OCI-LY3 (cell line): ENCODE results near the gene PBRM1.

Experiments used
- H2AFZ ChIP-seq: fragments of 200-600, 300-600 bp; shearing (Covaris generic); 2 replicates; pipeline ENCODE4 v1.6.0; 2014; ENCODE audit warnings: antibody characterized with exemption, low read depth, low read length
- H3K27ac ChIP-seq: fragments of 200-600, 300-600 bp; sonication (generic); 2 replicates; pipeline ENCODE4 v1.5.1; 2014; ENCODE audit warnings: mild to moderate bottlenecking, low read length, moderate library complexity, mixed read lengths
- H3K27me3 ChIP-seq: fragments of 200-600, 300-600 bp; sonication (generic); 2 replicates; pipeline ENCODE4 v1.6.1; 2014; ENCODE audit warnings: low read depth, low read length, mixed read lengths
- H3K36me3 ChIP-seq: fragments of 200-600, 300-600 bp; sonication (generic); replicated peaks from 2 replicates; pipeline ENCODE3; 2014; ENCODE audit warnings: low read depth, low read length, mixed read lengths
- H3K4me1 ChIP-seq: fragments of 300-600, 200-600 bp; sonication (generic); 2 replicates; pipeline ENCODE4 v1.6.1; 2014; ENCODE audit warnings: low read length, mixed read lengths
- H3K4me2 ChIP-seq: fragments of 200-600, 300-600 bp; sonication (generic); 2 replicates; pipeline ENCODE4 v1.6.1; 2014; ENCODE audit warnings: low read length, mixed read lengths
- H3K4me3 ChIP-seq: fragments of 300-600, 200-600 bp; sonication (generic); 2 replicates; pipeline ENCODE4 v1.5.1; 2014; ENCODE audit warnings: antibody characterized with exemption, mild to moderate bottlenecking, low read length, moderate library complexity
- H3K79me2 ChIP-seq: fragments of 300-600, 200-600 bp; shearing (Covaris generic); 2 replicates; pipeline ENCODE4 v1.6.1; 2014; ENCODE audit warnings: mild to moderate bottlenecking, low read length, mixed read lengths
- H3K9ac ChIP-seq: fragments of 300-600, 200-600 bp; shearing (Covaris generic); 2 replicates; pipeline ENCODE4 v1.6.0; 2014; ENCODE audit warnings: mild to moderate bottlenecking, low read length, moderate library complexity
- H3K9me3 ChIP-seq: fragments of 200-600, 300-600 bp; shearing (Covaris generic); 2 replicates; pipeline ENCODE4 v1.6.1; 2014; ENCODE audit warnings: low read length, mixed read lengths; ENCODE audit not compliant: insufficient read depth
- H4K20me1 ChIP-seq: fragments of 200-600, 300-600 bp; sonication (generic); 2 replicates; pipeline ENCODE4 v1.6.1; 2016; ENCODE audit warnings: low read length, mixed read lengths; ENCODE audit not compliant: insufficient read depth
- EZH2phosphoT487 ChIP-seq: fragments of 200-600 bp; shearing (Covaris generic); IDR thresholded peaks from 2 replicates; pipeline ENCODE4 v1.6.1; 2018; ENCODE audit warnings: antibody characterized with exemption, mixed run types, low read depth
- TF ChIP-seq, protein P1 (sequence below): fragments of 200-600, 300-600 bp; sonication (generic); IDR thresholded peaks from 2 replicates; pipeline ENCODE4 v1.5.1; 2014; ENCODE audit warnings: antibody characterized with exemption, low read length, low read depth

Gene PBRM1

GRCh38 chr3:52574056-52574965 is 111.4 kb downstream of the PBRM1 start:
- H3K4me3 ChIP-seq: no peak overlapping the region
- no peaks in the 10 kb centered on the region for H4K20me1 ChIP-seq
- no peak overlapping the region for H3K27ac ChIP-seq
- TF ChIP-seq, protein P1, sequence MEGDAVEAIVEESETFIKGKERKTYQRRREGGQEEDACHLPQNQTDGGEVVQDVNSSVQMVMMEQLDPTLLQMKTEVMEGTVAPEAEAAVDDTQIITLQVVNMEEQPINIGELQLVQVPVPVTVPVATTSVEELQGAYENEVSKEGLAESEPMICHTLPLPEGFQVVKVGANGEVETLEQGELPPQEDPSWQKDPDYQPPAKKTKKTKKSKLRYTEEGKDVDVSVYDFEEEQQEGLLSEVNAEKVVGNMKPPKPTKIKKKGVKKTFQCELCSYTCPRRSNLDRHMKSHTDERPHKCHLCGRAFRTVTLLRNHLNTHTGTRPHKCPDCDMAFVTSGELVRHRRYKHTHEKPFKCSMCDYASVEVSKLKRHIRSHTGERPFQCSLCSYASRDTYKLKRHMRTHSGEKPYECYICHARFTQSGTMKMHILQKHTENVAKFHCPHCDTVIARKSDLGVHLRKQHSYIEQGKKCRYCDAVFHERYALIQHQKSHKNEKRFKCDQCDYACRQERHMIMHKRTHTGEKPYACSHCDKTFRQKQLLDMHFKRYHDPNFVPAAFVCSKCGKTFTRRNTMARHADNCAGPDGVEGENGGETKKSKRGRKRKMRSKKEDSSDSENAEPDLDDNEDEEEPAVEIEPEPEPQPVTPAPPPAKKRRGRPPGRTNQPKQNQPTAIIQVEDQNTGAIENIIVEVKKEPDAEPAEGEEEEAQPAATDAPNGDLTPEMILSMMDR: no peak
- no peak for TF ChIP-seq EZH2phosphoT487
- no peak overlapping the region for H2AFZ ChIP-seq
- H3K36me3 ChIP-seq: peaks cover 50% of the 10 kb centered on the region
- H3K4me2 ChIP-seq: no peak overlapping the region
- no peaks in the 10 kb centered on the region for H3K9me3 ChIP-seq
- H3K27me3 ChIP-seq: no peaks in the 10 kb centered on the region
- no peak overlapping the region for H3K9ac ChIP-seq
- H3K79me2 ChIP-seq: no peaks in the 10 kb centered on the region
- H3K4me1 ChIP-seq: no peaks in the 10 kb centered on the region

DNA sequence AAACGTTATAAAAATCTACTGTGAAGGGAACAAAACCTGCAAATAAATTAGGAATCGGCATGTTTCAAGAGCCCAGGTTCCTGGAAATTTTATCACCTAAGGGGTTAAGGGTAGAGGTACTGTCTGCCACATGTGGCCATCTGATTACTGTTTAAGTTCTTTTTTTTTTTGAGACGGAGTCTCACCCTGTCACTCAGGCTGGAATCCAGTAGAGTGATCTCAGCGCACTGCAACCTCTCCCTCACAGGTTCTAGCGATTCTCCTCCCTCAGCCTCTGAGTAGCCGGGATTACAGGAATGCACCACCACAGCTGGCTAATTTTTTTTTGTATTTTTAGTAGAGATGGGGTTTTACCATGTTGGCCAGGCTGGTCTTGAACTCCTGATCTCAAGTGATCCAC is 113.5 kb downstream of the PBRM1 start:
- Histone ChIP-seq H3K4me3 (no peak overlapping the region), H3K79me2 (no peaks in the 10 kb centered on the region), H3K9ac (no peak overlapping the region), H3K36me3 (peaks cover 32% of the 10 kb centered on the region), H3K9me3 (no peaks in the 10 kb centered on the region), H3K4me1 (no peaks in the 10 kb centered on the region), H3K27me3 (no peaks in the 10 kb centered on the region), H3K27ac (no peak overlapping the region), H4K20me1 (no peaks in the 10 kb centered on the region), H3K4me2 (no peak overlapping the region), H2AFZ (no peak overlapping the region)
- no peak for TF ChIP-seq EZH2phosphoT487
- TF ChIP-seq, protein P1: no peak

GRCh38 chr3:52570076-52570475 is 115.6 kb downstream of the PBRM1 start:
- TF ChIP-seq, protein P1: no peak
- TF ChIP-seq EZH2phosphoT487: no peak
- Histone ChIP-seq H3K4me1 (no peaks in the 10 kb centered on the region), H3K4me2 (no peak overlapping the region), H3K36me3 (peaks cover 17% of the 10 kb centered on the region), H2AFZ (no peak overlapping the region), H3K4me3 (no peak overlapping the region), H3K9ac (no peak overlapping the region), H3K27me3 (no peaks in the 10 kb centered on the region), H3K79me2 (no peaks in the 10 kb centered on the region), H3K9me3 (no peaks in the 10 kb centered on the region), H4K20me1 (no peaks in the 10 kb centered on the region), H3K27ac (no peak overlapping the region)

GRCh38 chr3:52568069-52568468 is 117.6 kb downstream of the PBRM1 start:
- no peaks in the 10 kb centered on the region for H3K27me3 ChIP-seq
- no peaks in the 10 kb centered on the region for H3K79me2 ChIP-seq
- H3K4me3 ChIP-seq: no peak overlapping the region
- H3K27ac ChIP-seq: no peak overlapping the region
- TF ChIP-seq, protein P1: no peak
- no peak for TF ChIP-seq EZH2phosphoT487
- H3K36me3 ChIP-seq: peaks cover 9% of the 10 kb centered on the region
- no peak overlapping the region for H3K4me2 ChIP-seq
- H2AFZ ChIP-seq: no peak overlapping the region
- no peaks in the 10 kb centered on the region for H4K20me1 ChIP-seq
- no peaks in the 10 kb centered on the region for H3K9me3 ChIP-seq
- H3K9ac ChIP-seq: no peak overlapping the region
- H3K4me1 ChIP-seq: no peaks in the 10 kb centered on the region
